HG02759 (cell line): ENCODE data around the gene ZNF668.

Source experiments
- ATAC-seq: cut with Tn5 transposase; IDR thresholded peaks from one replicate; pipeline ENCODE4 v1.9.1; 2021; ENCODE audit warnings: mild to moderate bottlenecking, moderate library complexity; ENCODE audit not compliant: unreplicated experiment

ZNF668 gene

DNA sequence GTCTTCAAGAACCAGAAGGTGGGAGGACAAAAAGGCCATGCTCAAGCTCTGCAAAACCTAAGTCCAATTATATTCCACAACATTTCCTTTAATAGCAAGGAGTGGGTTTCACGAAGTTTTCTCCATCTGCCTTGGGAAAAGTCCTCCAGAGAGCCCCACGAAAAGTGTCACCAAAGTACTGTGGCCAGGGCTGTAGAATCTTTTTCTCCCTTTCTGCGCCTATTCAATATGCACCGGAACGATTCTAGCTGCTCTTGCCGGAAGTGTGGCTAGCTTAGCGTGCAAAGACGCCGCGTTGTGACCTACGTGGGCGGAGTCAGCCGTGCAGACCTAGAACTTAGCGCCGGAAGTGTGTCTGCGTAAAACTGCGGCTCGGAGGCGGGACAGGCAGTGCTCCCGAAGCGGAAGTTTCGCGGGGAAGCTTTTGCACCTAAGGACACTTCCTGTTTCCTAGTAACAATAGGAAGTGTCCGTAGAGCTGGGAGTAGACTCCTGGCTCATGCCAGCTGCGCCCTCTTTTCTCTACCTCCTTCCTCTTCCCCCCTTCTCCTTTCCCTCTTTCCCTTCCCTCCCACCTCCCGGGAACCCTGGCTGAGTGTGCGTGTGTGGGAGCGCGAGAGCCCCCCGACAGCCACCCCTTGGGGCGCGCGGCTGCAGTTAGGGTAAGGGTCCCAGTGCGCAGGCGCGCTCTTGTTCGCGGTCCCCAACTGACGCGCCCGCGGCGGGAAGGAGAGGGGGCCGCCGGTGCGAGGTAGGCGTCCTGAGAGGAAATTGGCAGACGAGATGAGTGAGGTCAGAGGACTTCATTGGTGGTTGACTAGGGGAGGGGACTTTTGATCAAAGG lies at the start of gene ZNF668, which contains the start of gene ZNF646:
Gene ZNF668, minus strand, starts transcription at position 271 of the 844 bp plus-strand sequence. CDS start 9,781 bp downstream, outside the sequence.
Gene ZNF646, plus strand, starts transcription at position 453 of the 844 bp plus-strand sequence. CDS start 1,903 bp downstream, outside the sequence.
- peak; percentile 75 for ATAC-seq

DNA sequence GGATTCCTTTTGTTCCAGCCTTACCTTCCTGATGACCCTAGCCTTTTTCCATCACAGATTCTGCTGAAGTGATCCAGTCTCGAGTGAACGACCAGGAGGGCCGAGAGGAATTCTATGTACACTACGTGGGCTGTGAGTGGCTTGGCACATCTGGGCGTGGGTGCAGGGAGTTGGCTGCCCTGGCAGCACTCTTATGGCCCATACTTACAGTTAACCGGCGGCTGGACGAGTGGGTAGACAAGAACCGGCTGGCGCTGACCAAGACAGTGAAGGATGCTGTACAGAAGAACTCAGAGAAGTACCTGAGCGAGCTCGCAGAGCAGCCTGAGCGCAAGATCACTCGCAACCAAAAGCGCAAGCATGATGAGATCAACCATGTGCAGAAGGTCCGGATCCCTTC lies 46.1 kb upstream of the ZNF668 start:
- ATAC-seq, result no peak

DNA sequence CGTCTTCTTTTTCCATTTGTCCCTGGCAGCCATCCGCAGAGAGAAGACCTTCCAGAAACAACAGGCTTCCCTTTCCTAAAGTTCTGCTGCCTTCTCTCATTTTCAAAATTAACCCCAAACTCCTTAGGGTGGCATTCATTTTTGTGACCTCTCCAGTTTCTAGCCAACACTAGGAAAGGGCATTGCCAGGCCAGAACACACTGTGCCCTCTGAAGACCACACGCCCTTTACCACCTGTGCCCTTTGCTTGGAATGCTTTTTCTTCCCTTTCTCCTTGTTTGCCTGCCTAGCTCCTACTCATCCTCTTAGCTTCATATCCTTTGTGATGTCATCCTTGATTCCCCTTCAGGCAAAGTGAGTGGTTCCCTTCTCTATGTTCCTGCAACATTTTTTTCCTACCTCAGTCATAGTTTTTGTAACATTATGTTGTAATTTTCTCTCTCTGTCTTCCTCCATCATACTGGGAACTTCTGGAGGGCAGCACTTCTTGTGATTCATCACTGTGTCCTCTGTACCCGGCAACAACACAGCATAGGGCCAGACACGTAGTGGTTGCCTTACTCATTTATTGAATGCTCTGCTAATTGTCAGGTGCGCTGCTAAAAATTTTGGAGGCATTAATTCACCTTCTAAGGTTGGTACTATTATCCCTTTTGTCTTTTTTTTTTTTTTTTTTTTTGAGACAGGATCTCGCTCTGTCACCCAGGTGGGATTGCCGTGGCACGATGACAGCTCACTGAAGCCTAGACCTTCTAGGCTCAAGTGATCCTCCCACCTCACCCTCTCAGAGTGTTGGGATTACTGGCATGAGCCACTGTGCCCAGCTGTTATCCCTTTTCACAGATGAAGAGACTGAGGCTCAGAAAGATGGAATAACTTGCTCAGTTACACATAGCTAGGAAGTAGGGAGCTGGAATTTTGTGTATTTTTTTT lies 44.4 kb upstream of the ZNF668 start:
- ATAC-seq, result no peak

DNA sequence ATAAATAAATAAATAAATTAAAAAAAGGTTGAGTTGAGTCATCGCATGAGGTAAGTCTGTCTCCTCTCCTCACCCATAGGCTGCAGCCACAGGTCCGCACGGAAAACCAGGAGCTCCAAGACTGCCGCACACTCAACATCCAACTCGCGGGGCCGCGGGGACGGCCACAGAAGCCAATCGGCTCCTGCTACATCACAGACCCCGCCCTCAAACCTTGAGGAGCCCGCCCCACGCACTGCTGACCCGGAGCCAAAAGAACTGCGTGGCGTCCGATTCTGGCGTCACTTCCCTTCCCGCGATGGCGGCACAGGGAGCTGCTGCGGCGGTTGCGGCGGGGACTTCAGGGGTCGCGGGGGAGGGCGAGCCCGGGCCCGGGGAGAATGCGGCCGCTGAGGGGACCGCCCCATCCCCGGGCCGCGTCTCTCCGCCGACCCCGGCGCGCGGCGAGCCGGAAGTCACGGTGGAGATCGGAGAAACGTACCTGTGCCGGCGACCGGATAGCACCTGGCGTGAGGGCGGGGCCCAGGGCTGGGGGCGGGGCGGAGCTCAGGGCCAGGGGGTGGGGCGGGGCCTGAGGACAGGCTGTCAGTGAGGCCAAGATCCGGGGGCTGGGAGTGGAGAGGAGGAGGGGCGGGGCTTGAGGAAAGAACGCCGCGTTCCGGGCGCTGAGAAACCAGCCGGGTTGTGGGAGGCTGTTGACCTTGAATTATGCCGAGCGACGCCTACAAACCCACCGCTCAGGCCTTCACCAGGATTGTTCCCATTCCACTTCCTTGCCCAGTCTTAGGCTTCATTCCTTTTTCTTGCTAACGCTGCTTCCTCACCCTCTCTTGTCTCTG lies 43.6 kb upstream of the ZNF668 start, which contains the start of gene KAT8:
Gene KAT8, plus strand, starts transcription at position 281 of the 839 bp plus-strand sequence. Its CDS starts 18 bp downstream, at position 299.
- ATAC-seq, result peak; percentile 89

DNA sequence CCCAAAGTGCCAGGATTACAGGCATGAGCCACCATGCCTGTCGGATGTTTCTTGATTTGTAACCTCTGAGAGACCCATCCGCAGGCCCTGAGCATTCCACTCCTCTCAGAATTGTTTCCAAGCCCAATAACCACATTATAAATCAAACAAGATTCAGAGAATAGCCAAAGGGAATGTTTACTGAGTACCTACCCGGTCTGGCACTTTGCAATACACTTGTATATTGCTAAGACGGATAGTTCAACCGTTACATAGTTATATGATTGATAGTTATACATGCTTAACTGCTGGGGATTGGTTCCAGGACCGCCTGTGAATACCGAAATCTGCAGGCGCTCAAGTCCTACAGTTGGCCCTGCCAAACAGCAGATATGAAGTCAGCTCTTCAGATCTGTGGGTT lies 40.4 kb upstream of the ZNF668 start:
- ATAC-seq, result no peak

DNA sequence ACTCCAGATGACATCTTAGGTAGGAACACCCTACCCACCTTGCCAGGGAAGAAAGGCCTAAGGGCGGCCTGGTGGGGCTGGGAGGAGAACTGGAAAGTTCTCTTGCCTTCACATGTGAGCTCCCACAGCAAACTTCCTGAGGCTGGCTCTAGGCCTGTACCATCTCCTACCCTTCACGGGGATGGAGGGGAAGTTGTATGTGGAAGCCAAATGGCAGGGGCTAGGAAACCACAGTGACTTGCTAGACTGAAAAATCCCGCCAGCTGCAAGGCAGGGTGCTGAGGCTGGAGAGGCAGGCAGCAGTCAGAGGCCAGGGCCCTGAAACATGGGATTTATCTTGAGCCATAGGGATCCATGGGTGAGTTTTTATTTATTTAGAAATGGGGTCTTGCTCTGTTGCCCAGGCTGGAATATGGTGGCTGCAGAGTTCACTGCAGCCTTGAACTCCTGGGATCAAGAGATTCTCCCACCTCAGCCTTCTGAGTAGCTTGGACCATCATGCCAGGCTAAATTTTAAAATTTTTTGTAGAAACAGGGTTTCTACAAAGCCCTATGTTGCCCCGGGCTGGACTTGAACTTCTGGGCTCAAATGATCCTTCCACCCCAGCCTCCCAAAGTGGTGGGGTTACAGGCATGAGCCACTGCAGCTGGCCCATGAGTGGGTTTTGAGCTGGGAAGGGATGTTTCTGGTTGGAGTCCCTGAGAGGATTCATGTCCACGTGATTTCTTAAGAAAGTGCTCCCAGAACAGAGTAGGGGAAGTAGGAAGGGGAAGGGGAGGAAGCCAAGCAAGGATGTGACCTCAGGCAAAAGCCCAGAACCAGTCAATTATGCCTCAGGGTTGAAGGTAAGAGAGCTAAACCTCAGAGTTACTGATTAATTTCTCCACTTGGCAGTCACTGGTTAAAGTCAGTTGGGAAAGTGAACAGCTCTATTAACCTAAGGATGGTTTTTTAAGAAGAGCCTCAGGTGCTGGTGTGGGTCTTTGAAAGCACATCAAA lies 39.4 kb upstream of the ZNF668 start:
- ATAC-seq, result no peak

DNA sequence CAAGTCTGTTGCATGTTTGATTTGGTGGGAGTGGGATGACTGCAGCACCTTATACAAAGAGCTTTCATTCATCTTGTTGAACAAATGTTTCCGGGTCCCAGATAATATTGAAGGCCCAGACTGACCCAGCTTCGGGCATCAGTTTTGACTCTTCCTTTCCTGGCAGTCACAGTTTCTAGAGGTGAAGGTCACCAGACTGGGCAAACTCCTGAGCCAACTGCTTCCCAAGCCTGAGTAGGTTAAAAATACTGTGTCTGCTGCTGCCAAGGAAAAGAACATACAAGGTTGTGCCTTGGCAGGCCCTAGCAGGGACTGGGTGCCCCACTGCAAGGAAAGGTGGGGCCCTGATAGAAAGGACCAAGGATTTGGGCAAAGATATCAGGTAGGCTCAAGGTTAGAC lies 38.7 kb upstream of the ZNF668 start:
- ATAC-seq, result no peak

DNA sequence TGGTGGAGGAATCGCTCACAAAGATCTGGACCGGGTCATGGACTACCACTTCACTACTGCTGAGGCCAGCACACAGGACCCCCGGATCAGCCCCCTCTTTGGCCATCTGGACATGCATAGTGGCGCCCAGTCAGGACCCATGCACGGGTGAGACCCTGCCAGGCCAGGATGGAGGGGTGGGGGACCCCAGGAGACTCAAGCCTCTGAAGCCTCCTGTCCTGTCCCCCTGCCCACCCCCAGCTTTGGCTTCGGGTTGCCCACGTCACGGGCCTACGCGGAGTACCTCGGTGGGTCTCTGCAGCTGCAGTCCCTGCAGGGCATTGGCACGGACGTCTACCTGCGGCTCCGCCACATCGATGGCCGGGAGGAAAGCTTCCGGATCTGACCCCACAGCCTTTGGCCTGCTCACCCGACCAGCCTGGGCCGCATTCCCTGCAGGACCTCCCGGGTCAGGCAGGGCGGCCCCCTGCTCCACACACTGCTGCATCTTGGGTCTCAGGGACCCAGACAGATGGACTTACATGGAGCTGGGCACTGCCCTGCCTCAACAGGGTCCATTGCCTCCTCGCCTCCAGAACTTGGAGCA lies 37.9 kb upstream of the ZNF668 start:
- ATAC-seq, result no peak

DNA sequence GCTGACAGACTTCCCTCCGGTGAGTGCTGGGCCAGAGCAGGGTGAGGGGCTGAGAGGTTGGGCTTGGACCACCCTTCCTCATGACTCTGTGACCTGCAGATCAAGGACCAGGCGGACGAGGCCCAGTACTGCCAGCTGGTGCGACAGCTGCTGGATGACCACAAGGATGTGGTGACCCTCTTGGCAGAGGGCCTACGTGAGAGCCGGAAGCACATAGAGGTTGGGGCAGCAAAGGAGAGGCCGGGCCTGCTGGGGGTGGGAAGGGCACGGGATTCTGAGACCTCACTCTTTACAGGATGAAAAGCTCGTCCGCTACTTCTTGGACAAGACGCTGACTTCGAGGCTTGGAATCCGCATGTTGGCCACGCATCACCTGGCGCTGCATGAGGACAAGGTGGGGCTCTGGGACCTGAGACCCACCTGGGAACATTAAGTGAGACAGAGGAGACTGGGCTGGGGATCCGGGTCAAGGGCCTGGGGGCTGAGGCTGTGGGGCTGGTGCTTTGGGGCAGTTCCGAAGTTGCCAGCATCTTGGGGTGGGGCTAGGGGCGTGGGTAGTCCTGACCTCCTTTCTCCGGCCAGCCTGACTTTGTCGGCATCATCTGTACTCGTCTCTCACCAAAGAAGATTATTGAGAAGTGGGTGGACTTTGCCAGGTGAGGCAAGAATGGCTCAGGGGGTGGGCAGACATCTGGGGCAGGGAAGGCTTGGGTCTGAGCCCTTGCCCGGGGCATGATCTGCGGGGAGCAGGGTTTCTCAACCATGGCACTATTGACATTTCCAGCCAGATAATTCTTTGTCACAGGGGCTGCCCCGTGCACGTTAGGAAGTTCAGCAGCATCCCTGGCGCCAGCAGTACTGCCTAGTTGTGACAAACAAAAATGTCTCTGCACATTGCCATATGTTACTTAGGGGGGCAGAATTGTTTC lies 36.3 kb upstream of the ZNF668 start:
- ATAC-seq, result no peak

DNA sequence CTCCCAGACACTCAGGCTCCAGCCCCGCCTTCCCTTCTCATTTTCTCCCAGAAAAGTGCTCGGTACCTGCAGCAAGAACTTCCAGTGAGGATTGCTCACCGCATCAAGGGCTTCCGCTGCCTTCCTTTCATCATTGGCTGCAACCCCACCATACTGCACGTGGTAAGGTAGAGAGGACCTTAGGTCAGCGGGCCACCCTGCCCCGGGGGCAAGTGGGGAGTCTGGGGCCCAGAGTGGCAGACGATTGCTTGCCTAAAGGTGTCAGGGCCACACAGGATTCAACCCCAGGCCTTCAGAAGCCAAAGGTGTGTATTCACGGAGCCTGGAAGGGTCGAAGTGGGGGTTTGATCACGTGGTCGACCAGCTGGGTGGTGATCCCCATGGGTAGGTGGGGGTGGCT lies 35.6 kb upstream of the ZNF668 start:
- no peak for ATAC-seq

DNA sequence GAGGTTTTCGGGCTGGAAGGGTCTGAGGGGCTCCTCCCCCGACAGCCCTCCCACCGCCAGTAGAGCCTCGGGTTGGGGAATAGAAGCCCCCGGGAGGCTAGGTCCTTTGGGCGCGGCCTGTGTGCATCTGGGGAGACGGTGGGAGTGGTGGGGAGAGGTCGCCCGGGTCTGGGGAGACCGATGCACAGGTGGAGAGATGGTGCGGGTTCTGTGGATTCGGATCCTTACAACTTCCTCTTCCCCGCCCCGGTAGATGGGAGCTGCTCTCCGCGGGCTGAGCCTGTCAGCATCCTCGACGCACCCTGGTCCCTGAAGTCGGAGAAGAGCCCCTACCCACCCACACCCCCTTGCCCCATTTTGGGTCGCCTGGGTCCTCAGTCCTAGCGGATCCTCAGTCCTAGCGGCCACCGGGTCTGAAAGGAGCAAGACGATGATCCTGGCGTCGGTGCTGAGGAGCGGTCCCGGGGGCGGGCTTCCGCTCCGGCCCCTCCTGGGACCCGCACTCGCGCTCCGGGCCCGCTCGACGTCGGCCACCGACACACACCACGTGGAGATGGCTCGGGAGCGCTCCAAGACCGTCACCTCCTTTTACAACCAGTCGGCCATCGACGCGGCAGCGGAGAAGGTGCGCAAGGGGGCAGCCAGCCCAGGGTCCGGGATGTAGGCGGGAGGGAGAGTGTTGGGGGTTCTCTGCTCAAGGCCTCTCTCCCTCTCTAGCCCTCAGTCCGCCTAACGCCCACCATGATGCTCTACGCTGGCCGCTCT lies 34.9 kb upstream of the ZNF668 start:
- ATAC-seq, result no peak

DNA sequence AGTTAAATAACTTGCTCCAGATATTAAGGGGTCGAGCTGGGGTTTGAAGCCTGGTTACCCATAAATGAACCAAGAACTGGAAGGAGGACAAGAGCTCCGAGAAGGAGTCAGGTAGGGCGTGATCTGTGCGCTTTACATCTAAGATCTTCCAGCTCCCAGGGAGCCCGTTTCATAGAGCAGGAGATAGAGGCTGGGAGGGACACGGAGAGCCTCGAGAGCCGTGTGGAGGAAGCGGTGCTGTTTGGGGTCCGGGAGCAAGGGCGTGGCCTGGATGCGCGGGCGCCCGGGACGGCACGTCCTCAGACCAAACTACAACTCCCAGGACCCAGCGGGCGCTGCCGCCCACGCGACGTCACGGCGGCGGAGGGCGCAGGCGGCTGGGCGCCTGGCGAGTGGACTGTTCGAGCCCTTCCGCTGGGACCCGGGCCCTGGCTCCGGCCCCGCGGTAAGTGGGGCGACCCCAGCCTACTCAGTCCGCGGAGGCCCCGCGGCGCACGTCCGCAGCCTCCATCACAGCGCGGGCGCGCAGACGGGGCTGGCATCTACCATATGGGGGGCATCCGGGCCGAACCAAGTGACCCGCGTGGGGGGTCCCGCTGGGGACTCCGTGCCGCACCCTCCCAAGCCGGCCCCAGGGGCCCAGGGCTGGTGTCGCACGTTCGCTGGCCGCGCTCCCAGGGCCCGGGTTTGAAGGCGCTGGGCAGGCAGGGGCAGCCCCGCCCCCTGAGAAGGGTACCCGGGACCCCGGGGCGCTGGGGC lies 34.2 kb upstream of the ZNF668 start, which contains the start of gene BCKDK:
Gene BCKDK, plus strand, starts transcription at position 352 of the 759 bp plus-strand sequence. CDS start 838 bp downstream, outside the sequence.
- peak; percentile 92 for ATAC-seq

DNA sequence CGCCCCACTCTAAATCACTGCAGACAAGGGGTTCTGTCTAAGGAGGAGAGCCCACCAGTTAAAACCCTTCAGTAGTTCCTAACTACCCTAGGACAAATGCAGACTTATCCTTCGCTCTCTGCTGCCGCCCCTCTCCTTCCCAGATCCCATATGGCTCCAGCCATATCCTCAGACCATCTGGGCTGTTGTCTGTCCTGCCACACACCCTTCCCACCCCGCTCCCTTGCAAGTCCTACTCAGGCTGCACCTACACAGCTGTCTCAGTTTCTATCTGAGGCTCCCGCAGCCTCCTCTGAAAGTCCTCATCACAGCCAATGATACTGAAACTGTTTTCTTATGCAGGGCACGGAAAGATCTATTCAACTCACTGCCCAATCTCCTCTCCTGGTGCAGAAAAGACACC lies 33.4 kb upstream of the ZNF668 start:
- peak; percentile 37 for ATAC-seq

DNA sequence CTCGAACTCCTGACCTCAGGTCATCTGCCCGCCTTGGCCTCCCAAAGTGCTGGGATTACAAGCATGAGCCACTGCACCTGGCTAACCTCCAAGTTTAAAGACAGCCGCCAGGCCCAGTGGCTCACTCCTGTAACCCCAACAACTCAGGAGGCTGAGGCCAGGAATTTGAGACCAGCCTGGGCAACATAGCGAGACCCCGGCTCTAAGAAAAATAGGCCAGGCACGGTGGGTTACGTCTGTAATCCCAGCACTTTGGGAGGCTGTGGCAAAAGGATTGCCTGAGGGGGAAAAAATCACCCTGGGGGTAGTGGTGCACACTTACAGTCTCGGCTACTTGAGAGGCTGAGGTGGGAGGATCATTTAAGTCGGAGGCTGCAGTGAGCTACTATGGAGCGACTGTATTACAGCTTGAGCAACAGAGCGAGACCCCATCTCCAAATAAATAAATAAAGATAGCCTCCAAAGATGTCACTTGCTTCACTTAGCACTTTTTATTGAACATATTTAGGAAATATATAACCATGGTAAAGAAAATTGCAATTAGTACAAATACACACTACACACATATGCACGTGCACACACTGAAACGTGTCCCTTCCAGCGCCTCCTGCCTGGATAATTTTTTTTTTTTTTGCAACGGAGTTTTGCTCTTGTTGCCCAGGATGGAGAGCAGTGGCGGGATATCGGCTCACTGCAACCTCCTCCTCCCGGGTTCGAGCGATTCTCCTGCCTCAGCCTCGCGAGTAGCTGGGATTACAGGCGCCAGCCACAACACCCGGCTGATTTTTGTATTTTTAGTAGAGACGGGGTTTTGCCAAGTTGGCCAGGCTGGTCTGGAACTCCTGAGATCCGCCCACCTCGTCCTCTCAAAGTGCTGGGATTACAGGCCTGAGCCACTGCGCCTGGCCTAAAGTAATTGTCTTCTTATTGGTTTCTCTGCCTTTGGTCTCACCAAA lies 32.7 kb upstream of the ZNF668 start:
- no peak for ATAC-seq

DNA sequence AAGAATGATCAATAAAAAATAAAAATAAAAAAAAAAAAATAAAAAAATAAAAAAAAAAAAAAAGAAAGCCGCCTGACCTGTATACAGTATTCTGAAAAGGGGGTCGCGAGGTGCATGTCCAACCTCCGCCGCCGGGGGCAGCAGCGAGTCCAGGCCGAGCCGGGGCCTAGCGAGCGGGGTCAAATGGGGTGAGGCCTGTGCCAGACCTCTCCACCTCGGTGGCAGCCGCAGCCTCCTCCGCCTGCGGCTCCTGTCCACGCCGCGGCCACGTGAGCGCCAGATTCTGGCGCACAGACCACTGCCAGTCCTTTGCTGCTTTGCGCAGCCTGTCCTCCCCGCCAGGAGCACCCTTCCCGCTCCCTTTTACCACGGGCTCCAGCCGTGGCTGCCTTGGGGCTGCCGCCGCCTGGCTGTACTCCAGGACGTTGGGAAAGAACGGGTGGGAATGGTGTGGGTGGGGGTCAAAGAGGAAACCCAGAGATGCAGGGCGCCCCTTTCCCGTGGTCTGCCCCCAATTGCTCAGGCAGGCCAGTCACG lies 31.7 kb upstream of the ZNF668 start:
- peak; percentile 43 for ATAC-seq
